GM21529 (cell line): ENCODE measurements around the gene C3orf20.
"Not testable (repeated sequence)": the region's sequence is repeated elsewhere in the genome, so short reads cannot be mapped to it uniquely, and the experiment has no call there.

Experiments
- ATAC-seq: cut with Tn5 transposase; IDR thresholded peaks from one replicate; pipeline ENCODE4 v1.9.1; 2021; ENCODE audit not compliant: unreplicated experiment

Gene C3orf20

DNA sequence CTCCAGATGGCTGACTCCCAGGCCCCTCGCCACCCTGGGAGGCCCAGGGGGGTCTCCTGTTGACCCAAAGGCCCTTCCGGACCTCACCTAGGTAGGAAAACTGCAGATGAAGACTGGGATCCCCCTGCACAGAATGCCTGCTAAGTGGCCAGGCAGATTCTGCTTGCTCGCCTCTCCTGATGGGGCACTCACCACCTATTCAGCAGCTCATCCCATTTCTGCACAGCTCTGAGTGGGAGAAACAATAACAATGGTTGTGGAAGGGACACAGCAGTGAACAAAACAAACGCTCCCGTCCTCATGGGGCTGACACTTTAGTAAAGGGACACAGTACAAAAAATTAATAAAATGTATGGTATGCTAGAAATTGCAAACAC is 118.9 kb downstream of the C3orf20 start:
- ATAC-seq = no peak

DNA sequence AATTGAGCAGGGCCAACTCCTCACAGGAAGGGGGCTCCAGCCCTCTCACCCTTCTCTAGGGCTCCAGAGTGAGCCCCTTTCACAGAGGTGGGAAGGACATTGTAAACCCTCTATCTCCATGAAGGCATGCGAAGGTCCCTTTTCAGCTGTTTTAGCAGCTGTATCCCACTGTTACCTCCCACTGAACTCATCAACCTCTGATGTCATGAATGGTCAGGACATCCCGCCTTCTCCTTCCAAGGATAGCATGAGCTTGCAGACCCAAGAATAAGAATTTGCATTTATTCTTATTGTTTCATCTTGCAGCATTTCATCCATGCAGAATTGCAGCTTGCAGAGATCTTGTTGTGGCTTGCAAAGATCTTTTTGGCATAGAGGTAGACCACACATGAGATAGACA is 119.5 kb downstream of the C3orf20 start:
- no peak for ATAC-seq

DNA sequence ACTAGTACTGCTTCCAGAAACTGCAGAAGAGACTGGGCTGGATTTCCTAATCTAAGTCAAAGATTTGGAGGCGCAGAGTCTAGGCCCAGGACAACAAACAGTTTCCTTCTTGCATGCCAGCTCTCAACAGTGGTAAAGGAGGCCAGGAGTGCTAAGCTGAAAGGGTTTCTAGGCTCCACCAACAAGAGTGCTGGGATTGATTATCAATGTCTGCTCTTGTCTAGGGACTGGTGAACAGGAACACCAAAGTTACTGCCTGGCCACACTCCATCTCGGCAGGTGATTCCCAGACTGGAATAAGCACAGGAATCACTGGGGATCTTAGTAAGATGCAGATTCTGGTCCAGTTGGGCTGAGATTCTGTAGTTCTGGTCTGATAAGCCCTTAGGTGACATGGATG is 121.1 kb downstream of the C3orf20 start:
- ATAC-seq = no peak

DNA sequence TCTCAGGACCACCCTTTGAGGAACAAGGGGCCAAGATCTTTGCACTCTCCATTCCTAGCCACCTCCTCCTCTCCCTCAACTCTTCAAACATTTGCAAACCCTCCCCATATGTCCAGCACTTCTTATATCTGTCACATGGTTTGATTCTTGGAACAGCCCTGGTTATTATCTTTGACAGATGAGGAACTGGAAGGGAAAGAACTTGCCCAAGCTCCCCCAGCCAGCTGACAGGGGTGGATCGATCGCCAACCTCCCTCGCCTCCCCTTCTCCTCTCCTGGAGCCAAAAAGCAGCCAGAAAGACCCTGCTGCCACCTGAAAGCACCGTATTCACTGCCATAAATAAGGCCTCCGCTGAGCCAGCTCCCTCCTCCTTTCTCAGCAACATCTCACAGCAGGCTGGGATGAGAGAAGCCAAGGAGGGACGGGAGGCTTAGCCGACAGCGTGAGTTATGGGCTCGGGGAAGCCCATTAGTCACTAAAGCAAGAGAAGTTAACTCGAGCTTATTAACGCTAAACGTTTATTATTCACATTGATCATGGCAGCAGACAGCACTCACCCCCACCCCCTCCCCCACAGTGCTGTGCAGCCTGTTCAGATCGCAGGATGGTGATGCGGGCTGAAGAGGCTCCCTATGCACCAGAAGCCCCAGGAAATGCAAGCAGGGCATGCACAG is 121.6 kb downstream of the C3orf20 start:
- no peak for ATAC-seq

DNA sequence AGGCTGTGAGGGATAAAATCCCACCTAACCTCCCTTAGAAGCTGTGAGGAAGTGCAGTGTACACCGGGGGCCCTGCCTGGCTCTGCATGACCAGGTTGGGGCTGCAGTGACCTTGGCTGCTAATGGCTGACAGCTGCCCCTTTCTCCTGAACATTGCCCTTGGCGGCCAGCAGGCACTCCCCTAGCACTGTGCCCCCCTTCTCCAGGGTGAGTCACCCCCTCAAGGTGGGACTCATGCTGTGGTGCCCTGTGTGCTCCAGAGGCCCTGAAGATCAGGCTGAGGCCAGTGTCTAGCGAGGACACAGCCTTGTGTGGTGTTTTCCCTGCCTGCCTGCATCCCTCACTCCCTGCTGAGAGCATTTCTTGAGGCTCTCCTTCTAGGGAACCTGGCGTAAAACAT is 122.8 kb downstream of the C3orf20 start:
- no peak for ATAC-seq

DNA sequence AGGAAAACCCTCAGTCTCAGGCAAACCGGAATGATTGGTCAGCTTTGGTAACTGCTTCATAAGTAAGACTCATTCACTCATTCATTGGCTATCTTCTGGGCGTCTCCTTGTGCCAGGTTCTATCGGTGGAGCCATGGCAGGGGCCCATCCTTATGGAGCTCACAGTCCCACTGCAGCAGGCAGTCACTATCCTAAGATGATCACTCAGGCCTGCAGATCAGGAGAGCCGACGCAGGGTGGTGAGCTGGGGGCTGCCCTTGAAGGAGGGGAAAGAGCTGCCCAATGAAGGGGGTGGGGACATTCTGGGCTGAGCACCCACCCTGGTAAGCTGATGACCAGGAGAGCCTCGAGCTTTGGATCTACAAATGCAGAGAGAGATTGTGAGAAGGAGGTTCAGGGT is 123.3 kb downstream of the C3orf20 start:
- ATAC-seq = no peak

DNA sequence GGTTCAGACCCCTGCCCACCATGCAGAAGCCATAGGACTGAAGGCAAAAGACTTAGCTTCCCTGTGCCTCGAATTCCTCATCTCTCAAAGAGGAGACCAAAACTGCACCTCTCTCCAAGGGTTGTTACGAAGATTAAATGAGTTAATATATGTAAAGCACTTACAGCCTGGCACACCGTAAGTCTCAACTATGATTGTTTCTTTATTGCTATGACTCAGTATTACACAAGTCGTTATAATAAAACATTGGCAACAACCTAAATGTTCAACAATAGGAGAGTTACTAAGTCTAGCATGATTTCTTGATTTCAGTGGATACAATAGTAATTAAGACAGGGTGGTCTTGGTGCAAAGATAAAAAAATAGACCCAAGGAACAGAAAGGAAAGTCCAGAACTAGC is 124.2 kb downstream of the C3orf20 start:
- ATAC-seq = no peak

DNA sequence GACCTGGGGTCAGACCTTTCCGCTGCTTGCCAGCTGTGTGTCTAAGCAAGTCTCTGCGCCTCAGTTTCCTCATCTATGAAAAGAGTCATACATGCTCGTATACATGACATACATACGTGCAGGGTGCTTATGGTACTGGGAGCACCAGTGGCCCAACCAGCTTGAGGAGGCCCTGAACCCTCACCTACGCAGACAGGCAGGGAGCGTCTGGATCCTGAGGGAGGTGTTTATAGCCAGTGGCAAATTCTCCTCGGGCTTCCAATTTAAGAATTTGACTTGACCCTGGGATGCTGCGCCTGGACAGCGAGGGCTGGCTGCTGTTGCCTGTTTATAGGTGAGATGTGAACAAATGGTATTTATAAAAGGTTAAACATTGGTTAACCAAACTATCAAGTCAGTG is 126.1 kb downstream of the C3orf20 start:
- ATAC-seq = no peak

DNA sequence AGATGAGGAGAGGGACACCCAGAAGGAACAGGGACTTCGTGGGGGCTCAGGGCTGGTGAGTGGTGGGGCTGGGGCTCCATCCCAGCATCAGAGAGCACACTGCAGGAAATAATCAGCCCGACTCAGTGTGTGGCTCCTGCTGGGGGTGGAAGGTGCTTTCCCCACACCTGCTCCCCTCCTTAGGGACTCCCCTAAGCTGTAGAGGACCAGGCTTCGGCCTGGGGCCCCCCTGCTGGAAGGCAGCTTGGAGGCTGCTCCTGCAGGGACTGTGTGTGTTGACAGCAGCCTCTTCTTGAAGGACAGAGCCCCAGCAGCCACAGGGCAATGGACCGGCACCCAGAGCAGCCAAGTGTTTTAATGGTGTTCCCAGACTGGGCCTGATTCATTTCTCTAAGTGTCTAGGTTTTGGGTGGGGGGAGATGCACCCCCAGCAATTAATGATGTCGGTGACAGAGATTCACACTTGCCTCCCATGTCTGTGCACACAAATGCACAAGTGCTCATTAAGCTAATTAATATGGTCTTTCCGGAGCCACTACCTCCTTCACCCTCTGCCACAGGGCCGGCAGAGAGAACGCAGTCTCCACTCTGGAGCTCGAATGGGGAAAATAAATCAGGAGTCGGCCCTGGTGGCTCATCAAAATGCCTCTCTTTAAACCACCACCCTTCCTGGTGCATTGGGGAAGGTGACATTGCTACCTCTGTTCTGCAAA is 126.9 kb downstream of the C3orf20 start:
- ATAC-seq = no peak

DNA sequence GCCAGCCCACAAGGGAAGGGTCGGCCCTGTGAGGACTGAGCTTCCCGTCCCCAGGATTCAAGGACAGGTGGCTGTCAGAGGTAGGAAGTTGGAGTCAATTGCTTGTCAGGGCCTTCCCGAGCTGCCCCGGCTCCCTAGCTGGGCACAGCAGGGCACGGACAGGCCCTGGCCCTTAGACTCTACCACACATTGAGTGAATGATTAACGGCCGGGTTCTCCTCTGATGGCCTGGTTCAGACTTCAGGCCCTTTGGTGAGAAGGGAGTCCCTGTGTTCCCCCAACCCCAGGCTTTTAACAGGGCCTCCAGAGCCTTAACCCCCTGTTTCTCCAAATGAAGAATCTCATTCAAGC is 127.4 kb downstream of the C3orf20 start:
- no peak for ATAC-seq

DNA sequence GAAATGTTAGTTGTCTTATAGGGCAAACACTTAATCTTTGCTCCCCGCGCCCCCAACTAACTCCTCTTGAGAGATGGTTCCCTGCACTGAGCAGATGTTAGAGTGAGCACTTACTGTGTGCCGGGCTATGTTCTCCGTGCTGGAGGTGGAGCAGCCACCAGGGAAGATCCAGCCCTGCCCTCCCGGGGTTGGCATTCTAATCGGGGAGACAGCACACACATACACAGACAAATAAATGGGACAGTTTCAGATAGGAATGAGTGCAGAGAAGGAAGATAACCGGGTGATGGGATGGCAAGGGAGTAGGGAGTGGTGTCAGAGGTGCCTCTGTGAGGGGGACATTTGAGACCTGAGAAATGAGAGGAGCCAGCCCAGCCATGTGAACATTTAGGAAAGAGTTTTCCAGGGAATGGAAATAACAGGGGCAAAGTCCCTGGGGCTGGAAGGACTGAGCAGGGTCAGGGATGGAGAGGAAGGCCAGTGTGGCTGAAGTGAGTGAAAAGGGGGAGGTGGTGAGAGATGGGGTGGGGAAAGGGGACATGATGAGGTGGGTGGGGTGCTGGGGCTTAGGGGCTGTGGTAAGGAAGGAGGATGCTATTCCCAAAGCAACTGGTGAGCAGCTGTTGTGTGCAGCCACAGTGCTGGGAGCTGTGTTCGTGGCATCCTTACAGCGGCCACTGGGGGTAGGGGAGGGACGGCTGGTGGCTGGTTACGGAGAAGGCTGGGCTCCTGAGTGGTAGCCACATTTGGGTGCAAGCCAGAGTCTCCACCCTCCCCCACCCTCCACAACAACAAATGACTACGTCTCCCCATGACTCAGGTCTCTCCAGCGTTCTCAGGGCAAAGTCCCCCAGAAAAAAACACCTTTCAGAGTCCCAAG is 128.4 kb downstream of the C3orf20 start:
- no peak for ATAC-seq

DNA sequence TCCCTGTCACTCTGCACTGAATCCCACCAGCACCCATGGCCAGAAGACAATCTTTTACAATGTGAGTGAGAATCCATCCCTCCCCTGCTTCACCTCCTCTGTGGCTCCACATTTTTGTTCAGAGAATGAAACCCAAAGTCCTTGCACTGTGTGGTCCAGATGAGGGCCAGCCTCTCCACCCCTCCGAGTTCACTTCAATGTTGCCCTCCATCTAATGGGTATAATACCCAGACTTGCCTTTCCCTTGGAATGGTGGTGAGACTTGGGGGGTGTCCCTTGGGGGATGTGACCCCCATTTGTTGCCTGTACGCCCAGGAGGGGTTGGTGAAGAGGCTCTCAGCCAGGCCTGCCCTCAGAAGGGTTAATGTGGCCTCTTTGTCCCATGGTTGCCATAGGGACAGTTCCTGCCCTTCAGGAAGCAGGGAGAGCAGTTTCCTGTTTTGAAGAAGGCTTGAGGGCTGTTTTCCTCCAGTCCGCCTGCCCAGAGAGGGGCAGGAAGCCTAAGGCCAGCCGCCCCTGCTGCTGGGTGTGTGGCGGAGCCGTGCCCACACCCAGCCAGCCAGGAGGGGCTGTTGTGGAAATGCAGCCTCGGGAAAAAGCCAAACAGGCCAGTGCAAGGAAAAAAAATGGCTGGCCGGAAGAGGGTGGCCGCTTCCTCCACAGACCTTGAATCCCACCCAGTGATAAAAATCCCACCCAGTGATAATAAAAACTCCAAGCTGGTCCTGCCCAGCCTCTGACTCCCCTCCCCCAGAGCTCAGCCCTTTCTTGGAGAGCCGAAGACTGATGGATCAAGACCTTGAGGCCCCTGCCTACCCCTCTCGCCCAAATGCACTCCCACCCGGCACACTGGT is 129.3 kb downstream of the C3orf20 start:
- ATAC-seq = no peak

DNA sequence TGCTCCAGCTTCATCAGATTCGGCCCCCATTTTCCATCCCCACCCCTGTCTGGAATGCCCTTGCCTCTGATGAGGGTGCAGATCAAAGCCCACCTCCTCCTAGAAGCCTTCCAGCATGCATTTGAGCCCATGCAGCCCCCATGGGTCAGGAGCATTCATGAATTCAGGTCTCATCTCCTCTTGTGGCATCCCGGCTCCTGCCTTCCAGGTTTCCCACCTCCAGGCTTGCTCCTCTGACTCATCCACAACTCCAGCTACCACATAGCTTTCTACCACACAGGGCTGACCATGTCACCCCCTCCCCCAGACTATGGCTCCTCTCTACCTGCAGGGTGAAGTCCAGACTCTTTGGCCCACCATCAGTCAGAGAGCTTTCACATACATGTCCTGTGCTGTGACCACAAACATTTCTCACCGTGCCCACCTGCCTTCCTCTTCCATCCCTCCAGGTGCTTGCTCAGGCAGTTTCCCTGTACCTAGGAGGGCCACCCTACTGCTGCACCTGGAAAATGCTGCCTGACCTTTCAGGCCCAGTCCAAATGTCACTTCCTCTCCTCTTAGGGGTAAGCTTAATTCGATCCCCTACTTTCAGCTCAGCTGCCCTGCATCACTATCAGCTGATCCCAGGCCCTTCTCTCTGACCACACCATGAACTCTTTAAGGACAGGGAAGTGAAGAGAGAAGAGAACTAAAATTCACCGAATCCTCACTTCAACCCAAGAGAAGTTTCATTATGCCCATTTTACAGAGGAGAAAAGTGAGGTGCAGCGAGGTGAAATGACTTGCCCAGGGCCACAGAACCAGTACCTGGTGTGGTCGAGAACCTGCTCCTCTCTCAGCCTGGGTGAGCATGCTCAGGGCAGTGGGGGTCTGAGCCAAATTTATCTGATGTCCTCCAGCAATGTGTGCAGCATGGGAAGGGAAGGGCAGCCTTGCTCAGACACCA is 130.2 kb downstream of the C3orf20 start:
- no peak for ATAC-seq

DNA sequence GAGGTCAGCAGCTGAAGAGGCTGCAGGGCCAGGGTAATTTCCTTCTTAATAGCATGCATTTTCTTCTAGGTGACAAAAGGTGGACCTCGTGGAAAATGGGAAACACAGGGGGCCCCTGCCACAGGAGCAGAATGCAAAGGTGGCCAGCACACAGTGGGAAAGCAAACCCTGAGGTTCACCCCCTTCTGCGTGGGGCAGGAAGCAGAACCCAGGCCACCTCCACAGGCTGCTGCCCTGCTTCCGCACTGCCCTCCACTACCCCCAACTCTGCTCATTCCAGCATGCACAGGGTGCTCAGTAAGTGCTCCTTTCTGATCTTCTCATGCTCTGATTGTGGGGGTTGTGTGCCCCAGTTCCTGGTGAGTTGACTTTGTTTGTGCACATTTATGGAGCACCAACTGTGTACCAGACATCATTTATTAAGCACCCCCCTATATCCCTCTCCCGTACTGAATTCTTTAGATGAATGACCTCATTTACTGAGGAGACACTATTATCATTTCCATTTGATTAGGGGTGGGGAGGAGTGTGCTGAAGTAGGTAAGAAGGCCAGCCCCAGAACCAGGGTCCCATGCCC is 131.1 kb downstream of the C3orf20 start:
- no peak for ATAC-seq

DNA sequence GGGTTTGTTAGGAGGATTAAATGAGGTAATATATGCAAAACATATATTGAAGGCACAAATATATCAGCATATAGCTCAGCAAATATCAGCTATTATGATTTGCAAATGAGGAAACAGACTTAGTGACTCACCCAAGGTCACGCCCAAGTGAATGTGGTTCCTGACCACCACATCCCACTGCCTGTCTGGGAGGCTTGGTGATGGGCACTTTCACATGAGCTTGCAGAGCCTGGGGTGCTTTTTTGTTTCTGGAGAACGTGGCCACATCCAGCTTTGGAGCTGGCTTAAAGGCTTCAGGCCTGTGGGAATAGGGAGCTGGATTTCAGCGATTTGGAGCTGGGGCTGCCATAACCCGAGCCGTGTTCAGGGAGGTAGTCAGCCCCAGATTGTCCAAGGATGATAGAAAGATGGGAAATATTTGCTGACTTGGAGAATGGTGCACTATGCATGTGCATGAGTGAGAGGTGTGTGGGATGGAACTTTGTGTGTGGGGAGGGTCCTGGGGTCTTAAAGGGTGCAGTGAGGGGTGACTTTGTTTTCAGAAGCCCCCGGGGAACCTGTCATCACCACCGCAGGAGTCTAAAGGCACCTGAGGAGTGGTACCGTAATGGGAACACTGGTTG is 131.8 kb downstream of the C3orf20 start:
- ATAC-seq = no peak

DNA sequence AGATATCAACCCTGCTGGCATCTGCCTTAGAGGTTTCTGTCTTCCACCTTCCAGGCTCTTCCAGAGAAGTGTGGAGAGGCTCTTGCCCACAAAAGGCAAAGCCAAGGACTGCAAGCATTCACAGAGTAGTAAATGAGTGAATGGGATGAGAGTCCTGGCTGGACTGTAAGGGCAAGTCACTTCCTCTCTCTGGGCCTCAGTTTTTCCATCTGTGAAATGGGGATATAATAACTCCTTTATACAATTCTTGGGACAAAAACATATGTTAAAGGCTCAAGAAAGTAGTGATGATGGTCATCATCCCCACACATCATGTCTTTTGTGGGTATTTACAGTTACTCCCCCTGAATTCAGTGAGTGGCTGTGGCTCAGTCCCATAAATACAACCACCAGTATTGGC is 133.1 kb downstream of the C3orf20 start:
- no peak for ATAC-seq

DNA sequence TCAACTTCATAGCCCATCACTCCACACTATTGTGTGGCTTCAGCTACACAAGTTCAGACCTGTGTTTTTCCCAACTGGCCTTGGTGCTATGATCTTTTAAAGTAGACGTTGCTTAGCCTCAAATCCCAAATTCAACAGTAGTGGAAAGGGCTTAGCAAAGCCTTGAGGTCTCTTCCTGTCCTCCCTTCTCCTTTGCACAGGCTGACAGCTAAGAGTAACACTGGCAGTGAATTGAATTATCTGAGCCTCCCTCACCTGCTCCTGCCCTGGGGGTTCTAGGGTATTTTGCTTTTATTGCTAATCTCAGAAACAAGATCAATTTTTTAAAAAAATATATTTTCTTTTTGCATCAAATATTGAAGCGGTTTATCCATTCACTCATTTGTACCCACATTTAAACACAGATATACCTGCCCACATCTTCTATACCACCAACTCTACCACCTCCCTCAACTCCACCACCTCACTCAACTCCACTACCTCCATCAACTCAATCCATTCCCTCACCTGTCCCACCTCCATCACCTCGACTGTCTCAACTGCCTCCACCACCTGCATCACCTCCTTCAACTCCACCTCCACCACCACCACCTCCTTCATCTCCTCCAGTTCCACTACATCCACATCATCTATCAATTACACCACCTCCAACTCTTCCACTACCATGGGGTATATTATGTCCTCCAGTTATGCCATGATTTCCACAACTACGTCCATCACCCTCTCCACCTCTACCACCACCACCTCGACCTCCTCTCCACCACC is 133.7 kb downstream of the C3orf20 start:
- ATAC-seq = no peak

DNA sequence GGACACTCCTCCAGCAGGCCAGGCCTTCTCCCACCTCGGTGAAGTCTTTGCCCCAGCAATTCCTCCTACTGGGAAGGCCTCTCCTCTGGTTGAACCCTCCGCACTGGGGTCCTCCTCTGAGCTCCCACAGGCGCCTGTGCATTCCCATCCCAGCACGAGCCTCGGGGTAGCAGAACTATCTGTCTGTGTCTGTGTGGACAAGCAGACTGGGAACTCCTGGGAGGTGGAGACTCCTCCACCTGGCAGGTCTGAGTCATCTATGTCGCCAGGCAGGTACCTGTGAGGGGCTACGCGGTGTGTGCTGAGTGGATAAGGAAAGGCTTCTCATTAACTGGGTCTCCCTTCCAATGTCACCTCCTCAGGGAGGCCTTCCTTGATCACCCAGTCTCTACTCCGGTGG is 134.7 kb downstream of the C3orf20 start:
- ATAC-seq = not testable (repeated sequence)
